CD4-positive, alpha-beta T cell treated with Interleukin-10 for 1 hour (primary cell): ENCODE measurements around the gene TTC24.
"Not testable (repeated sequence)": the region's sequence is repeated elsewhere in the genome, so short reads cannot be mapped to it uniquely, and the experiment has no call there.

Experiments
- DNase-seq: peaks from one replicate; pipeline ENCODE4 v3.0.0-alpha.2; 2020

TTC24 gene

DNA sequence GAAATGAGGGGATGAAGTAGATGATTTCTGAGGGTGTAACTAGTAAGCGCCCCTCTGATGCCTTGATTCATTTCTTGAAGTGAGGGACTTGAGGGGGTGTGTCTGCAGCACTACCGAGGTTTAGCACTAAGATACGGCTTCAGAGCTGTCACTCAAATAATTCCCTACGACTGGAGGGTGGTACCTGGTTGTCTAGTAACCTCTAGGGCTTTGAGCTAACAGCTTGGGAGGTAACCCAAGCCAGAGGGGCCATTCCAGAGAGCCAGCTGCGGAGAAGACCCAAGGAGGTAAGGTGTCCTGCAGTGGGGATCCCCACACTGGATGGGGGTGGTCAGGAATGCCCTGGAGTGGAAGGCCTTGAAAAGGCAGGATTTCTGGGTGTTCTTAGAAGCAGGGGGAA is at the start of gene TTC24:
Gene TTC24 (plus strand): TSS at position 252 of the 400 bp plus-strand sequence. CDS start 1,642 bp downstream, outside the sequence.
- DNase-seq: no peak

DNA sequence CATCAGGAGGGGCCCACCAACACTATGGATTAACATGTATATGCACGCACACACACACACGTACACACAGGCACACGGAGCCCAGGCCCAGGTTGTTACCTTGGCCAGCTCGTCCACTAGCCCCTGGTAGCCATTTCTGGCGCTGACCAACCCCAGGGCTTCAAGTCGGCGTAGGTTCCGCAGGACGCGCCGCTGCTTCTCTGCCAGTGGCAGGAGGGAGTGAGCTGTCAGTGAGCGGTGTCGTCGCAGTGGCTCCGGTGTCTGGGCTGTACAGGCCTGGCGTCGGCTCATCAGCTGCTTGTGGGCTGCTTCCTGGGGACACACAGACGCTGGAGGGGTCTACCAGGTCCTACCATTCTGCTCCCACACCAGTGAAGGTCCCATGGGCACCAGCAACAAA is 49.5 kb upstream of the TTC24 start:
- DNase-seq: no peak

- DNase-seq: no peak
Observed at GRCh38 chr1:156532374-156532773, 47.1 kb upstream of the TTC24 start.

DNA sequence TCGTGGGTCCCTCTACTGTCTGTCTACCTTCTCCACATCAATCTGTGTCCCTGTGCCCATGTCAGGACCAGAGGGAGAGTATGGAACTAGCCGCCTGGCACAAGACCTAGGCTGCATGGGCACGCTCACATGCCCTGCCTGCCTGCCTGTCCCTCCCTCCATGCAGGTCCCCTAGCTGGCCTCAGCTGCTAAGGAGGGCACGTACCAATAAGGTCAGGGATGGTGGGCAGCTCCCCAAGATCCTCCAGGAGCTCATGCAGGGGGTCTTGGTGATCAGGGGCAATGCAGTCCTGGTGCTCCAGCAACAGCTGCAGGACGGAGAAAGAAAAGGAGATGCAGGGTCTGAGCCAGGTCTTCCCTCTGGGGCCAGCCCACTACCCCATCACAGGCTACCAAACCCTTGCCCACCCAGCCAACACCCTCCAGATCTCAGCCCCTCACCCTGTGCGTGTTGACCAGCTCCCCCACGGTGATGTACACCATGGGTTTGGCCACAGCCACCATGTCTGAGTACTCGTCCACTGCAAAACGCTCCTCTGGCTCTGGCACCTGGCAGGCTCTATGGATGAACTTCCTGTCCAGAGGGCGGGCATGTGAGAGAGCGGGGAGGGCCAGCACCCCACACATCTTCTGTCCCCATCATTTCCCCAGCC is 45.8 kb upstream of the TTC24 start:
- DNase-seq: no peak

- DNase-seq: no peak
Observed at GRCh38 chr1:156534424-156535060, 45.0 kb upstream of the TTC24 start.

- DNase-seq: no peak
Observed at GRCh38 chr1:156537027-156537426, 42.5 kb upstream of the TTC24 start.

DNA sequence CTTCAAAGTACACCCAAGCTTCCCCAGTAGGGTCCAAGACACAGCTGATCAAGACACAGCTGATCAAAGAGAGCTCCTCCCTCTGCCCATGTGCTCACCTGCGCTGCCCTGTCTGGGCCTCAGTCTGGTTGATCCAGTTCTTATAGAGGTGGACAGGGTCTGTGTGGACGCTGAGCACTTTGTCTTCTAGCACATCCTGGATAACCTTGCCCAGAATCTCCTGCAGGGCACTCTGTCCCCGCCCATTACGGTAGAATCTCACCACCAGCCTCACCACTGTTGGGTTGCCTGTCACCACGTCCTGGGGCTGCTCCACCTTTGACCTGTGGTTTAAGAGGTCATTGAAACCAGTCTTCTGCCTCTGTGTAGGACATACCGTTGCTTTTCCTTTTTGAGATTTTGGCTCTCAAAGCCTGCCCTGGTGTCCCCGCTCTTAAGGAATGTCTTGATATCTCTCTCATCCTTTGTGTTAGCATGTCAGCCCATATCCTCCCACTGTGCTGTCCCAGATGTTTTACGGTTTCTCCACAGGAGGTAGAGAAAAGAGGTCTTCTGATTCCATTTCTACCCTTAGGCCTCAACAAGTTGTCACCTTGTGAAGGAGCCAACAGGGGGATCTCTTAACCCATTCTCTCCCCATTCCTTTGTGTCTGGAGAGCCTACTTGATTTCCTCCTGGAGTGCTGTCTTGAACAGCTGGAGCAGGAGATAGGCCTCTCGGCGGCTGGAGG is 40.6 kb upstream of the TTC24 start:
- no peak for DNase-seq

GRCh38 chr1:156539818-156540355 is 39.6 kb upstream of the TTC24 start:
- no peak for DNase-seq

GRCh38 chr1:156540955-156541354 is 38.6 kb upstream of the TTC24 start:
- no peak for DNase-seq

DNA sequence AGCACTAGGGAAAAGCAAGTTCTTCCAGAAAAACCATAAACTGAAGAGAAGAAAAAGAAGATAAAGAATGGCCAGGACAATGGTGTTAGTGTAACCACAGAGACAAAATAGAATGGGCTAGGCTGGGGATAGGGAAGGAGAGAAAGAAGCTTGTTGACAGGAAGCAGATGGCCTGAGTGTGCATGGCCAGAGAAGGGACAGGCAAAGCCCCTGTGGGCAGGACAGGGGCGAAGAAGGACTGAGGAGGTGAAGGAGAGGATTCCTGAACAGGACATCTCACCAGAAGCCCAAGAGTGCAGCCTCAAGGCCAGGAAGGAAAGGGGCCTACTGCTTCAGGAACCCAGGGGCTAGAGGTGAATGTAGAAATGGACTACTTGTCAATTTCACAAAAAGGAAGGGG is 36.5 kb upstream of the TTC24 start:
- no peak for DNase-seq

- no peak for DNase-seq
Observed at GRCh38 chr1:156544592-156545102, 34.9 kb upstream of the TTC24 start.

- DNase-seq: no peak
Observed at GRCh38 chr1:156546267-156546666, 33.3 kb upstream of the TTC24 start.

GRCh38 chr1:156547434-156547833 is 32.1 kb upstream of the TTC24 start:
- no peak for DNase-seq

DNA sequence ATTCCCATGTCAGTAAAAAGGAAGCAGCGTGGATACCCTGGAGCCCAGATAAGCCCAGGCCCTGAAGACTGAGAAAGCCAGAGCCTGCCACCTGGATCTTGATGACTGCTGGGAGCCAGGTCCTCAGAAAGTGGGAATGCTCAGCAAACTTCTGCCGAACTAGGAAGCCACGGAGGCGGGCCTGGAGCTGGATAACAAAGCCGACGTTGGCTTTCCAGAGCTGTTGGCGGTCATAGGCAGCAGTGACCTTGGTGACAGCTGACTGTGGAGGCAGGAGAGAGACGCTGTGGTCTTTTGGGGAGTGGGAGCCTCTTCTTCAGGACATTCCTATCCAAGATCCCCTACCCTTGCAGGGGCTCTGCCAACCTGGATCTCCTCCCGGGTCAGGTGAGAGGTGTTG is 31.5 kb upstream of the TTC24 start:
- no peak for DNase-seq

DNA sequence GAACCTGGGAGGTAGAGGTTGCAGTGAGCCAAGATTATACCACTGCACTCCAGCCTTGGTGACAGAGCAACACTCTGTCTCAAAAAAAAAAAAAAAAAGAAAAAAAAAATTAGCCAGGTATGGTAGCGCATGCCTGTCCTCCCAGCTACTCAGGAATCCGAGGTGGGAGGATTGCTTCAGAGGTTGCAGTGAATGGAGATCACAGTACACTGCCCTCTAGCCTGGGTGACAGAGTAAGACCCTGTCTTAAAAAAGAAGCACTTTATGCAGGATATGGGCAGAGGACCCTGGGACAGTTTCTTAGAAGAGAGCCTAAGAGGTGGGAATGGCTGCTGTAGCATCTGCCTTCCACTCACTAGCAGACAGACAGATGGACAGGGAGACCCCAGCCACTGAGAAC is 30.1 kb upstream of the TTC24 start:
- DNase-seq: no peak

- no peak for DNase-seq
Observed at GRCh38 chr1:156549831-156550230, 29.7 kb upstream of the TTC24 start.

- DNase-seq: no peak
Observed at GRCh38 chr1:156550346-156550745, 29.2 kb upstream of the TTC24 start.

DNA sequence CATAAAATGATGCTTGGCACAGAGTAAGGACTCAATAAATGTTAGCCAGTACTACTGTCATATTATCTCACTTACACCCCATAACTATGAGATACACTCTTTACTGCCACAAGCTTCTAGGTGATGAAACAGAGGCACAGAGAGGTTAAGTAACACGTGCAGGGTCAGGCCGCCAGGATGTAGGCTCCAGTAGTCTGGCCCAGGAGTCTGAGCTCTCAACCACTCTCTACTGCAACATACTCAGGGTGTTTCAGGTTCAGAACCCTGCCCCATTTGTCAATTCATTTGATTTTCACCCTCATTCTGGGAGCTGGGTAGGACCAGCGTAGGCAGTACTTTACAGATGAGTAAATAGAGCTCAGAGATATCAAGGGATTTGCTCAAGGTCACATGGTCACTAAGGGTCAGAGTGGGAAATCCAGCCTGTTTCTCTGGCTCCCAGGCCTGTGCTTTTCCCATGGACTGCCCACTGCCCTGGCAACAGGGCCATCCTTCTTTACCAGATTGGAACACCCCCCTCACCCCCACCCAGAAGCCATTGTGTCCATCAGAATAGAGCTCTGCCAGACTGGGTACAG is 28.4 kb upstream of the TTC24 start:
- DNase-seq: no peak

GRCh38 chr1:156551869-156552268 is 27.7 kb upstream of the TTC24 start:
- DNase-seq: no peak

GRCh38 chr1:156552518-156552917 is 27.0 kb upstream of the TTC24 start:
- no peak for DNase-seq

DNA sequence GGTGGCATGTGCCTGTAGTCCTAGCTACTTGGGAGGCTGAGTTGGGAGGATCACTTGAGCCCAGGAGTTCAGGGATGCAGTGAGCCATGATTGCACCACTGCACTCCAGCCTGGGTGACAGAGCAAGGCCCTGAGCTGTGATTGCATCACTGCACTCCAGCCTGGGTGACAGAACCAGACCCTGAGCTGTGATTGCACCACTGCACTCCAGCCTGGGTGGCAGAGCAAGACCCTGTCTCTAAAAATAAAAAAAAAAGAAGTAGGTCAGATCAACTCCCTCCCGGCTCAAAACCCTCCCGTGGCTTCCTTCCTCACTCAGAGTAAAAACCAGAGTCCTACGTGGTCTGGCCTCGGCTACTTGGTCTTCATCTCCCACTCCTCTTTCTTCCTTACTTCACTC is 26.6 kb upstream of the TTC24 start:
- not testable (repeated sequence) for DNase-seq

DNA sequence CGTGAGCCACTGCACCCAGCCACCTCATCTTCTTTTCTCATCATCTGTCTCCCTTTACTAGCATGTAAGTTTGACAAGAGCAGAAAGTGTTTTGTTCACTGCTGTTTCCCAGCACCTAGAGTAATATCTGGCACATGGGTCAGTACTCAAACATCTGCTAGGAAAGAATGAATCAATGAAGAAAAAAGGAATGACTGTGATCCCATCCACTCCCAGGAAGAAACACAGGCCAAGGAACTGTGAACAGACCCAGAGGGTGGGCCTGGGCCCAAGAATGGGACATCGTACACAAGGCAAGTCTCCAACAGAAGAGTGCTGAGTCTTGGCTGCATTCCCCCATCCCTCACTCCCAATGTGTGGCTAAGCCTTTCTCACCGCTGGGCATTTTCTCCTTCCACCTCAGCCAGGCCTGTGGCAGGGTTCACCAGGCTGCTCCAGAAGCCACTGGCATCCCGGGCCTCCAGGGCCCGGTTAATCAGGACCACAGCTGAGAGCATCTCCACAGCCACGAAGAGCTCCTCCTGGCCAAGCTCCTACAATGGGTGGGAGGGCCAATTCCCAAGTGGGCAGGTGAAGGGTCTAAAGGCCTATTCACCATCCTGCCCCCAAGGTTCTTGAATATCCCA is 25.6 kb upstream of the TTC24 start:
- no peak for DNase-seq

DNA sequence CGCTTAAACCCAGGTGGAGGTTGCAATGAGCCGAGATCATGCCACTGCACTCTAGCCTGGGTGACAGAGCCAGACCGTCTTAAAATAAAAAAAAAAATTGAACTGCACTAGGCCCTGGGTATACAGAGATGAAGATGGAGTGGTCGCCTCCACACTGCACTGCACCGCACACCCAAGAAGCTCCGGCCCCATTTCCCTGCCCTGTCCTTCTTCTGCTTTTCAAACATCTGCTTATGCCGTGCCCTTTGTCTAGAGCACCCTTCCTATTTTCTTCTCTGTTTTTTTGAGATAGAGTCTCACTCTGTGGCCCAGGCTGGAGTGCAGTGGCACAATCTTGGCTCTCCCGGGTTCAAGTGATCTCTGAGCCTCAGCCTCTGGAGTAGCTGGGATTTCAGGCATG is 24.6 kb upstream of the TTC24 start:
- DNase-seq: no peak
